ENCODE data around the gene COL24A1.
"Not testable (repeated sequence)": the region's sequence is repeated elsewhere in the genome, so short reads cannot be mapped to it uniquely, and the experiment has no call there.

The COL24A1 gene

GRCh38 chr1:86152887-86153286 is 3.7 kb downstream of the COL24A1 start:
- no peak for DNase-seq (ENCODE audit: low spot score)

DNA sequence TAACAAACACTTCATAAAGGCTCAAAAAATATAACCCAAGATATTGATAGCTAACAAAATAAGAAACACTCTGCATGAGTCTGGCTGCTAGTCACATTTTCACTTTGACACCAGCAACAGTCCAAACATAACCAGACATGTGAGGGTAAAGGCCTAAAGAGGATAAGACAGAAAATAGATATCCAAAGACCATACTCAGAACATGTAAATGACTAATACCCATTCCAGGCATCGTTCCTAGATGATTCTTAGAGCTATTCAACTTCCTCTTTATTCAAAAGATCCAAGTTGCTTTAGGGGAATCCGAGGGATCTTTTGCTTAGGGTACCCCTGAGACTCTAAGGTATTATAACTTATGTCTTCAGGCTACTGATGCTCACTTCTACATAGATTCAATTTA is 5.1 kb downstream of the COL24A1 start:
- no peak for DNase-seq (ENCODE audit: low spot score)

DNA sequence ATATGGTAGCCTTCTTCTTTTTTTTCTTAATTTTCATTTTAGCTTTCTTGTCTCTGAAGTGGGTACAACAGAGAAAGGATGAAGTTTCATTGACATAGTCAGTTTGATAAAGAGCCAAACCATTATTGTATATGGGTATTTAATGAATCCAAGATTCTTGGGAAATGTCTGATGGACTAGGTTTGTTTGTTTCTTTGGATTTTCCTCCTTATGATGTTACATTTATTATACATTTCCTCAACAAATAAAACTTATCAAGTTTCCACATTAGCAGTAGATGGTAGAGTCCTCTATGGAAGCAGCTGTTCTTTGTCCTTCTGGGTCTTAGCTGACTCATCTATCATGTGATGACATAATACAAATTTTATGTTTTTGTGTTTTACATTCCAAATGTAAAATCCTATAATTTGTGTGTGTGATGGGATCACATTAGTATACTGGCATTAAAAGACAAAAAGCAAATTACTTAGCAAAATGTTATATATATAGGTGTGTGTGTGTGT is 6.0 kb downstream of the COL24A1 start:
- DNase-seq (ENCODE audit: low spot score), result no peak

DNA sequence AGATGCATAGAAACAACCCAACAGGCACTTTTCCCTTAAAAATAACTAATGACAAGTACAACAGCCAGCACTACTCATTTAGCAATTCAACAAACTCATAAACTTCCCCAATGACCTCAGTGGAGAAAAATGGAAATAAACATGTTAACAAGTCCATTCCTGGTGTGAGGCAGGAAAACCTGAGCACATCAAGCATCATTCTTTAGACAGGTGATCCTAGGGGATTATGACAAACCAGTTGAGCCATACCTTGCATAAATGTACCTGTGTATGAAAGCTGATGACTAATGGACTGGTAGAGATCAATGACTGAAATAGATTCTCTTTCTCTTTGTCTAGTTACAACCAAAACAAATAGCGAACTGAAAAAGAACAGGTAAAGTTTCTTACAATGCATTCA is 7.0 kb downstream of the COL24A1 start:
- DNase-seq (ENCODE audit: low spot score), result no peak

DNA sequence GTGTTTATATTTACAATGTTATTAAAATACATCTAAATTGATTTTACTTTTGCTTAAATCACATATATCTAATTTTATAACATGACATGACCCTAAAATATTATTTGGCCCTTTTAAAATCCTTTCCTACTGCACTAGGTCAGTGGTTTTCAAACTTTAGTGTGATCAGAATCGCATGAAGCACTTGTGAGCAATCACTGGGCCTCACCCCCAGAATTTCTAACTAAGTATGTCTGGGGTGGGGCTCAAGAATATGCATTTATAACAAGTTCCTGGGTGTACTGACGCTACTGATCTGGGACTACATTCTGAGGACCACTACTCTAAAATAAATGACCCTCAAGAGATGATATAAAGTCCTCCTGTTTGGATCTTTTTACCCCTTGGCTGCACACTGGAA is 8.8 kb downstream of the COL24A1 start:
- no peak for DNase-seq (ENCODE audit: low spot score)

GRCh38 chr1:86146566-86146965 is 10.0 kb downstream of the COL24A1 start:
- DNase-seq (ENCODE audit: low spot score), result no peak

DNA sequence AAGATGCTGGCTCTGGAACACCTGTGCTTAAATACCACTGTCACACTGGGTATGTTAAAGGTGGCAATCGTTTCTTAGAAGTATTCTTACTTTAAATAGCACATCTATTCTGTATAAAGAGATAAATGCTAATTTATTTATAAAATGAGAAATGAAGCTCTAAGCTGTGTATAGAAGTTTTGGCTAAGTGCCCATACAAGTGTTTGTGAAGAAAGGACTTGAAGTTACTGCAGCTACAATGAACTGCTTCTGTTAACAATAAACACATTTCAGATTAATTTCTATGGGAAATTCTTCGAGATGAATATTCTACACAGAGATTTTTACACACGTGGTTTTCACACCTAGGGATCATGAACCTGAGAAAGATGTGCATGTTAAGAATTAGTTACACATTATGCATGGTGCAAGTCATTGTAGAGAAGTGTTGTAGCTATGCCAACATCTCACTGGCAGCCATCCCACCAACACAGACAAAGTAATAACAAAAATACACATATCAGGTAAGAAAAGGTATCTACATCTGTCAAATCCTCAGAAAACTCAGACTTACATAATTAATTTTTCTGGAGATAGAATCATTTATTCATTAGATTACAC is 16.2 kb downstream of the COL24A1 start:
- DNase-seq (ENCODE audit: low spot score), result no peak

DNA sequence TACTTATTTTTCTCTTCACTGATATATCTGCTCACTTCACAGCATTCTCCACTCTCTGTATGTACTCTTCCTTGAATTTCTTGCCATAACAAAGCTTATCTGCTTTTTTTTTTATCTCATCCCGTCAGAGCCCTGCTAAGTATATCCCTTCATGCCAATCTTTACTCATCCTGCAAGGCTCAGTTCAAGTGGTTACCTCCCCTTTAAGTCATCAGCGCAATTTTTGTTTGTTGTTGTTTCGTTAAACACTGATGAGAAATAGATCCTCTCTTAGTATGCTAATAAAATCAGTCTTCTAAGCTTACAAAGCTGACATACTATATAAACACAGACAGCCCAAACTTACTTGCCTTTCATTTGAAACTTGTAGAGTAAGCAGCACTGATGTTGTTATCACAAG is 17.8 kb downstream of the COL24A1 start:
- no peak for DNase-seq (ENCODE audit: low spot score)

DNA sequence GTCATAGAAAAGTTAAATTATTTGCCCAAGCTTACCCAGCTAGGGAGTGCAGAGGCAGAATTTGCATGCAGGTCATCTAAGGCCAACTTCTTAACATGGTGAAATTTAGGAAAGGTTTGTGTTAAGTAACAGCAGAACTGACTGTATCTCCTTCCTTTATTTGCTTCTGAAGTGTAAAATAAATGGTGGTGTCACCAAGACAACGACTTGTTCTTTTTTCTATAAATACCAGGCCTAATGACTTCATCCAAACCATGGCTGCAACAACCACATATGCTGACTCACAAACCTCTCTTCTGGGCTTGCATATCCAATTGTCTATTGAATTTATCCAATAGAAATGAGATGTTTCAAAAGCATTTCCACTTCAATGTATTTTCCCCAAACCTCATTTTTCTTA is 19.1 kb downstream of the COL24A1 start:
- no peak for DNase-seq (ENCODE audit: low spot score)

DNA sequence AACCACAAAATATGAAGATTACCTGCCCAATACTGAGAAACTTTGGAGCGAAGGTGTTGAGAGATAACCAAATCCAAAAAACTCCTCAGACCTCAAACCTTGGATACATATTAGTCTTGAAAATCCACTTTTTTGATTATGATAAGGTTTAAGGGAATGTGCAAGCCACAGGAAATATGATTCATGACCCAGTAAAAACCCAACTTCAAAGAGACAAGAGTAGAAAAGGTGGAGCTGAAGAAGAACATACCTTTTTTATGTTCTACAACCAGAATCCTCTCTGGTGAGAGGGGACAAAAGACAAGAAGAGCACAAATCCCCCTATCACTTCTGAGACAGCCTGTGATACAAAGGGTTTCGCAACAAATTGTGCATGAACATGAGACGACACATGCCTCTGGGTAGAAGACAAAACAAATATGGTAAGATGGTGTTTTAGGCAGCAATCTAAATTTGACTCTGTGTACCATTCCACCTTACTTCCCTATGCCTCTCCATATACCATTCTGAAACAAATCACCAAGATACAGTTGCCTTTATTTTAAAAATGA is 37.3 kb downstream of the COL24A1 start:
- DNase-seq (ENCODE audit: low spot score), result no peak

- no peak for DNase-seq (ENCODE audit: low spot score)
Observed at GRCh38 chr1:86114816-86115400, 41.7 kb downstream of the COL24A1 start.

DNA sequence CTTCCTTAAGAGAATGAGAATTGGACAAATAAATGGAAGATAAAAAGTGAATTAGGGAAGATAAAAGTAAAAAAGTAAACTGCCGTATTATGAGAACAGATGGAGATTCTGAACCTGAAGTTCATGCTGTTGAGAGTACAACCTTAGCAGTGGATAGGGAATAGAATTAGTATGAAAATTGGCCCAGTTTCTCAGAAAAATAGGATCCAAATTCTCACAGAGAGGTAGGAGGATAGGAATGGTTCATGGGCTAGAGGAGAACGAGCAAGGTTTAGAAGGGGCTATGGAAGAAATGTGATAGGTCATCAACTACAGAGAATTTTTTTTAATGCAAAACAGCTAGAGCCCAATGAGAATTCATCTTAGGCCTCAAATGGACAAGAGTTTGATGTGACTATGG is 42.3 kb downstream of the COL24A1 start:
- no peak for DNase-seq (ENCODE audit: low spot score)

- DNase-seq (ENCODE audit: low spot score), result not testable (repeated sequence)
Observed at GRCh38 chr1:86111590-86111989, 45.0 kb downstream of the COL24A1 start.

- DNase-seq (ENCODE audit: low spot score), result no peak
Observed at GRCh38 chr1:86110451-86111129, 46.0 kb downstream of the COL24A1 start.

DNA sequence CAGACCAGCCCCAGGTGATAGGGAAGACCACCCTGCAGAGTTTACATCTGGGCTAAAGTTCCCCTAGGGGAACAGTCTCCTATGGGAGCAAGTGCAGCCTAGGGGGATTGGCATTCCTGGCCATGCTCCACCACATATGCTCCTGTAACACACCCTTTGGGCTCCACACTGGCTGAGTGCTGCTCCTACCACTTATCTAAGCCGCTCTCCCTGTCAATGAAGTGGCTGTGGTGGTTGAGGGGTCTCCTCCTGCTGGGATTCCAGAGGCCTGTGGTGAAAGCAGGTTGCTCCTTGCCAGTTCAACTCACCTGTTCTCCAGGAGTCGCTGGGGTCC is 51.1 kb downstream of the COL24A1 start:
- DNase-seq (ENCODE audit: low spot score), result no peak

- no peak for DNase-seq (ENCODE audit: low spot score)
Observed at GRCh38 chr1:86104606-86105532, 51.7 kb downstream of the COL24A1 start.

DNA sequence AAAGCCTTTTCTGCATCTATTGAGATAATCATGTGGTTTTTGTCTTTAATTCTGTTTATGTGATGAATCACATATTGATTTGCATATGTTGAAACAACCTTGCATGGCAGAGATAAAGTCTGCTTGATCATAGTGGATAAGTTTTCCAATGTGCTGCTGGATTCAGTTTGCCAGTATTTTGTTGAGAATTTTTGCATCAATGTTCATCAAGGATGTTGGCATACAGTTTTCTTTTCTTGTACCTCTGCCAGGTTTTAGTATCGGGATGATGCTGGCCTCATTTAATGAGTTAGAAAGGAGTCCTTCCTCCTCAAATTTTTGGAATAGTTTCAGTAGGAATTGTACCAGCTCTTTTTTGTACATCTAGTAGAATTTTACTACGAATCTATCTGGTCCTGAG is 55.0 kb downstream of the COL24A1 start:
- no peak for DNase-seq (ENCODE audit: low spot score)

DNA sequence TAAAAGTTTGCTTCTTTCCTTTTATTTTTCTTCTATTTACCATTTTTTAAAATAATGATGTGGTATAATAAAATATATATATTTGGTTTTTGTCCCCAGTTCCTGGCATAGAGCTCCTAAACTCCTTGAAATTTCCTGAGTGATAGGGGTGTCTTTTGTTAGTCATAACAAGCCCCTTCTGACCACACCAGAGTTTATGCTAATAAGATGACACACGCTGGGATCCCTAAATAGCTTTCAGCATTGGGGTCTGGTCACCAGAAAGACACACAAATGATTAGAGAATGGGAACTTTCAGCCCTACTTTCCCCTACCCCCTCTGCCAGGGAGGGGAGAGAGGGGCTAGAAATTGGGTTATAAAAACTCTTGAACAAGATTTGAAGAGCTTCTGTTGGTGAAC is 56.2 kb downstream of the COL24A1 start:
- no peak for DNase-seq (ENCODE audit: low spot score)

DNA sequence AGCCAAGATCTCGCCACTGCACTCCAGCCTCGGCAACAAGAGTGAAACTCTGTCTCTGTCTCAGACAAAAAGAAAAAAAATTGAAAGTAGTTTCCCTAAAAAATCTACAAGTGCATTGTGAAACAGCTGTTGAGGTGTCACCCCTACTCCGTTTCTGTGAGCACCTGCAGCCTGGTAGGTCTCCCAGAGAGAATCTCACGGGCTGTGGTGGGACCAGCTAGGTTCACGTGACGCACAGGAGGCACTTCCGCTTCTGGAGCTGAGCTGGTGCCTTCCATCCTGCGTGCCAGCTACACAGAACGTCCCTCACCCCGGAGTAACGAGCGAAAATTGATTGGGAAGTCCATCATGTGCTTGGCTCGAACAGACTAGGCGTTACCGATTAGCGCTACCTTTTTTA is 66.8 kb downstream of the COL24A1 start:
- DNase-seq (ENCODE audit: low spot score), result no peak

DNA sequence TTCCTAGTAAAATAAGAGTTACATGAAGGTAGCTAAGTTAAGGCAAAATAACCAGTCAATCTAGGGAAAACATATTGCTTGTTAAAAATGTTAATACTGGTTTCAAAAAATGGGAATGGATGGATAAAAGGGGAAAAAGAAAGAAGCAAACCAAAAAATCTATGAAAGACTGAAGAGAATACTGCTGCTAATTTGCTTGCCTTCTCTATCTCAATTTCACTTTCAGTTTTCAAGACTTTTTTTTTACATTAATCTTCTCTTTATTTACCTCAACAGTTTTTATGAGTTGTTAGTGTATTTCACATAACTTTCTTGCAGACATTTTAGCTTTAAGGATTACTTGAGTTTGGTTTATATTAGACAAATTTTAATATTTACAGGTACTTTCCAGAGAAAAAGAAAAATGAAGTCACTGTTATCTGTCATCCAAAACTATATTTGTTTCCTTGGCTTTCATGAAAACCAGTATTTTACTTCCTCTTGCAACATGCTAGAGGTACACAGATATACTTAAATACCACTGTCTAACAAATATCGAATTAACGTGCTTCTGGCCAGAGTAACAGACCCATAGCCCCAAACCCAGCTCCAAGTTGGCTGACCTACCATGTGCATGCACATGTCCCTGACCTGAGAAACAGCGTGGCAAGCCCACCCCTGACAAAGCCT is 70.7 kb downstream of the COL24A1 start:
- DNase-seq (ENCODE audit: low spot score), result no peak

DNA sequence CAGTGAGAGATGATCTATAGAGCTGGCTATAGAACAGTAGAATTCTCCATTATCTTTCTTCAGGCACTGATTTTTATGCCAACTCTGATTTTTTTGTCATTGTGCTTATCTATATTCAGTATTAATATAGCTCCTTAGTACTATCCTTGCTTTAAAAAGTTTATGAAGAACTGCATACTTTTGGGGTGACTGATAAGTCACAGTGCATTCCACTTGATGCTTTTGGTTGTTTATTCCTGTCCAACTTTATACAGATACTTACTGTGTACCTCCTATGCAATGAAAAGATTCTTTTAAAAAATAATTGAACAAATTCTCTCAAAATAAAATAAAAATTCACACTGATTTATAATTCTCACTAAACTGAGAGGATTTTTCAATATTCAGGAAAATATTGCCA is 71.6 kb downstream of the COL24A1 start:
- DNase-seq (ENCODE audit: low spot score), result no peak

DNA sequence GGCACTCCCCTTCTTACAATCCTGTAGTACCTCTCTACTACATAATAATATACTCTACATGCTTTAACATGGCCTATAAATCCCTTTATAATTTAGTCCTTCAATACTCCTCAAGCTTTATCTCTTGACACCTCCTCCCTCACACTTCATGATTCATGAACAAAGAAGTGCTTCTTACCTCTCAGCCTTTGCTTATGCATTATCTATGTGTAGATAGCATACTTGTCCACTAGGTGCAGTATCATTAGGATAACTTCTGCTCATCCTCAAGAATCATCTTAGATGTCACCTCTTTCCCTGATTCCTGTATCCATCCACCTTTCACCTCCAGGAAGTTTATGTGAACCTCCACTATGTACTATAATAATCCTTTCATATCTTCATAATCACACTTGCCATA is 74.4 kb downstream of the COL24A1 start:
- no peak for DNase-seq (ENCODE audit: low spot score)
